OCI-LY1 (cell line): Measurements from ENCODE around the gene PRKG2.
"Not testable (repeated sequence)": the region's sequence is repeated elsewhere in the genome, so short reads cannot be mapped to it uniquely, and the experiment has no call there.

Experiments
- H2AFZ ChIP-seq: fragments of 200-600 bp; sonication (generic), shearing (Covaris generic); 2 replicates; pipeline ENCODE4 v1.6.0; 2014; ENCODE audit warnings: antibody characterized with exemption, mild to moderate bottlenecking, low read length
- H3F3A ChIP-seq: fragments of 200-600 bp; sonication (generic), shearing (Covaris generic); 2 replicates; pipeline ENCODE4 v1.6.0; 2014; ENCODE audit warnings: mild to moderate bottlenecking, antibody characterized with exemption, low read length, moderate library complexity; ENCODE audit not compliant: insufficient read depth
- H3K27ac ChIP-seq: fragments of 200-600 bp; sonication (generic); 2 replicates; pipeline ENCODE4 v1.5.1; 2014; ENCODE audit warnings: low read length, mixed run types, mild to moderate bottlenecking, low read depth; ENCODE audit not compliant: poor library complexity, severe bottlenecking
- H3K27me3 ChIP-seq: fragments of 200-600 bp; sonication (generic); 2 replicates; pipeline ENCODE4 v1.6.0; 2014; ENCODE audit warnings: antibody characterized with exemption, mild to moderate bottlenecking, low read length, moderate library complexity; ENCODE audit not compliant: insufficient read depth
- H3K36me3 ChIP-seq: fragments of 200-600 bp; sonication (generic); 2 replicates; pipeline ENCODE4 v1.6.1; 2014; ENCODE audit warnings: mild to moderate bottlenecking, antibody characterized with exemption, low read length, moderate library complexity, mixed read lengths; ENCODE audit not compliant: insufficient read depth
- H3K4me1 ChIP-seq: fragments of 200-600 bp; sonication (generic); 2 replicates; pipeline ENCODE4 v1.5.1; 2014; ENCODE audit warnings: mild to moderate bottlenecking, low read length, moderate library complexity; ENCODE audit not compliant: insufficient read depth, severe bottlenecking
- H3K4me2 ChIP-seq: fragments of 200-600 bp; sonication (generic), shearing (Covaris generic); 2 replicates; pipeline ENCODE4 v1.6.1; 2014; ENCODE audit warnings: low read length
- H3K4me3 ChIP-seq: fragments of 200-600 bp; sonication (generic); 2 replicates; pipeline ENCODE4 v1.5.1; 2014; ENCODE audit warnings: low read length, low read depth, mild to moderate bottlenecking, mixed read lengths; ENCODE audit not compliant: poor library complexity, severe bottlenecking
- H3K79me2 ChIP-seq: fragments of 200-600 bp; shearing (Covaris generic); 2 replicates; pipeline ENCODE4 v1.6.1; 2016; ENCODE audit warnings: mixed run types, low read length, mixed read lengths; ENCODE audit not compliant: insufficient read depth
- H3K9ac ChIP-seq: fragments of 200-600 bp; sonication (generic), shearing (Covaris generic); 2 replicates; pipeline ENCODE4 v1.6.1; 2014; ENCODE audit warnings: mild to moderate bottlenecking, low read length, mixed read lengths
- H3K9me2 ChIP-seq: fragments of 200-600 bp; sonication (generic), shearing (Covaris generic); 2 replicates; pipeline ENCODE4 v1.6.1; 2014; ENCODE audit warnings: low read depth, mild to moderate bottlenecking, low read length, mixed read lengths
- H3K9me3 ChIP-seq: fragments of 200-600 bp; shearing (Covaris generic); 2 replicates; pipeline ENCODE4 v1.6.1; 2014; ENCODE audit warnings: low read length, mixed read lengths
- H4K20me1 ChIP-seq: fragments of 200-600 bp; sonication (generic), shearing (Covaris generic); 2 replicates; pipeline ENCODE4 v1.6.0; 2016; ENCODE audit warnings: mild to moderate bottlenecking, low read length; ENCODE audit not compliant: insufficient read depth
- EZH2 ChIP-seq: fragments of 200-600 bp; sonication (generic), shearing (Covaris generic); IDR thresholded peaks from 2 replicates; pipeline ENCODE4 v1.8.0; 2017; ENCODE audit warnings: borderline replicate concordance, mixed run types, mild to moderate bottlenecking, antibody characterized with exemption, low read length, moderate library complexity, mixed read lengths
- TF ChIP-seq, protein P1 (sequence below): fragments of 200-600 bp; sonication (generic), shearing (Covaris generic); IDR thresholded peaks from 2 replicates; pipeline ENCODE4 v1.5.1; 2017; ENCODE audit warnings: mild to moderate bottlenecking, antibody characterized with exemption, low read length, moderate library complexity, mixed read lengths

The PRKG2 gene

GRCh38 chr4:81227968-81228367 lies 12.9 kb upstream of the PRKG2 start:
- Histone ChIP-seq H3K4me2 (no peak overlapping the region), H3K9me2 (no peaks in the 10 kb centered on the region), H3K79me2 (no peaks in the 10 kb centered on the region), H3K4me1 (no peaks in the 10 kb centered on the region), H4K20me1 (no peaks in the 10 kb centered on the region), H3F3A (no peaks in the 10 kb centered on the region), H2AFZ (no peak overlapping the region), H3K9ac (no peak overlapping the region), H3K36me3 (no peaks in the 10 kb centered on the region), H3K9me3 (peaks cover 9% of the 10 kb centered on the region; the same call in 1 of the 2 replicates), H3K27ac (no peak overlapping the region), H3K27me3 (no peaks in the 10 kb centered on the region), H3K4me3 (no peak overlapping the region)
- TF ChIP-seq, protein P1, sequence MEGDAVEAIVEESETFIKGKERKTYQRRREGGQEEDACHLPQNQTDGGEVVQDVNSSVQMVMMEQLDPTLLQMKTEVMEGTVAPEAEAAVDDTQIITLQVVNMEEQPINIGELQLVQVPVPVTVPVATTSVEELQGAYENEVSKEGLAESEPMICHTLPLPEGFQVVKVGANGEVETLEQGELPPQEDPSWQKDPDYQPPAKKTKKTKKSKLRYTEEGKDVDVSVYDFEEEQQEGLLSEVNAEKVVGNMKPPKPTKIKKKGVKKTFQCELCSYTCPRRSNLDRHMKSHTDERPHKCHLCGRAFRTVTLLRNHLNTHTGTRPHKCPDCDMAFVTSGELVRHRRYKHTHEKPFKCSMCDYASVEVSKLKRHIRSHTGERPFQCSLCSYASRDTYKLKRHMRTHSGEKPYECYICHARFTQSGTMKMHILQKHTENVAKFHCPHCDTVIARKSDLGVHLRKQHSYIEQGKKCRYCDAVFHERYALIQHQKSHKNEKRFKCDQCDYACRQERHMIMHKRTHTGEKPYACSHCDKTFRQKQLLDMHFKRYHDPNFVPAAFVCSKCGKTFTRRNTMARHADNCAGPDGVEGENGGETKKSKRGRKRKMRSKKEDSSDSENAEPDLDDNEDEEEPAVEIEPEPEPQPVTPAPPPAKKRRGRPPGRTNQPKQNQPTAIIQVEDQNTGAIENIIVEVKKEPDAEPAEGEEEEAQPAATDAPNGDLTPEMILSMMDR: no peak

GRCh38 chr4:81227138-81227537 lies 12.1 kb upstream of the PRKG2 start:
- Histone ChIP-seq H3K9me2 (no peaks in the 10 kb centered on the region), H3K9ac (no peak overlapping the region), H3K27me3 (no peaks in the 10 kb centered on the region), H3K79me2 (no peaks in the 10 kb centered on the region), H3K27ac (no peak overlapping the region), H3F3A (no peaks in the 10 kb centered on the region), H3K4me2 (no peak overlapping the region), H3K9me3 (peaks cover 9% of the 10 kb centered on the region; the same call in 1 of the 2 replicates), H4K20me1 (no peaks in the 10 kb centered on the region), H3K36me3 (no peaks in the 10 kb centered on the region), H3K4me1 (no peaks in the 10 kb centered on the region), H3K4me3 (no peak overlapping the region), H2AFZ (no peak overlapping the region)
- TF ChIP-seq EZH2: no peak
- TF ChIP-seq, protein P1: no peak

DNA sequence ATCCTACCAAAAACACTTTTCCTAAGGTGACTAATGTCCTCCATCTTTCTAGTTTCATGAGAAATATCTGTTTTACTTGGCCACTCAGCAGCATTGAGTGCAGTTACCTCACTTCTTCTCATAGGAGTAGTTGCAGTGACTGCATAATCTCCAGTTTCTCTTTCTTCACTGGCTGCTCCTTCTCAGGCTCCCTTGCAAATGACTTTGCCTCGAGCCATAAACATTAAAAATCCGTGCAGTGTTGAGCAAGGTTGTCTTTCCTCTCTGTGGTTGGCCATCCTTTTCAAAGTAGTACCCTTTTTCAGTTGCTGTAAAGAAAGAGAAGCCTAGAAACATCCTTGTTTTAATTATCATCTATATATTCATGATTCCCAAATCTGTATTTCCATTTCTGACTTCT lies 10.2 kb upstream of the PRKG2 start:
- no peaks in the 10 kb centered on the region for H4K20me1 ChIP-seq
- H3K9ac ChIP-seq: no peak overlapping the region
- no peaks in the 10 kb centered on the region for H3K4me1 ChIP-seq
- H3K27ac ChIP-seq: no peak overlapping the region
- H3F3A ChIP-seq: no peaks in the 10 kb centered on the region
- no peak overlapping the region for H3K4me3 ChIP-seq
- H3K27me3 ChIP-seq: no peaks in the 10 kb centered on the region
- H3K9me2 ChIP-seq: no peaks in the 10 kb centered on the region
- no peak overlapping the region for H2AFZ ChIP-seq
- TF ChIP-seq, protein P1: no peak
- TF ChIP-seq EZH2: no peak
- H3K36me3 ChIP-seq: no peaks in the 10 kb centered on the region
- no peak overlapping the region for H3K4me2 ChIP-seq
- H3K9me3 ChIP-seq: no peaks in the 10 kb centered on the region
- no peaks in the 10 kb centered on the region for H3K79me2 ChIP-seq

GRCh38 chr4:81222082-81222472 lies 7.1 kb upstream of the PRKG2 start:
- H3K9me2 ChIP-seq, H3K9ac ChIP-seq, H3K9me3 ChIP-seq, H4K20me1 ChIP-seq, H3K27ac ChIP-seq, H3K4me2 ChIP-seq, H3K36me3 ChIP-seq, H3K79me2 ChIP-seq, H3K4me3 ChIP-seq, H3K4me1 ChIP-seq, H3F3A ChIP-seq, H3K27me3 ChIP-seq, H2AFZ ChIP-seq: not testable (repeated sequence)
